ENCODE data around the gene RPGR.
A peak's percentile ranks its signal among the peaks of the same experiment; 100 is the strongest.

RPGR gene

GRCh38 chrX:38327007-38327774 is at the start of gene RPGR:
Gene RPGR, minus strand, starts transcription at chrX:38327509. Its CDS starts 142 bp downstream, at chrX:38327367.
- DNase-seq, result peak; percentile 37

GRCh38 chrX:38376747-38377146 is 49.4 kb upstream of the RPGR start:
- DNase-seq, result no peak

DNA sequence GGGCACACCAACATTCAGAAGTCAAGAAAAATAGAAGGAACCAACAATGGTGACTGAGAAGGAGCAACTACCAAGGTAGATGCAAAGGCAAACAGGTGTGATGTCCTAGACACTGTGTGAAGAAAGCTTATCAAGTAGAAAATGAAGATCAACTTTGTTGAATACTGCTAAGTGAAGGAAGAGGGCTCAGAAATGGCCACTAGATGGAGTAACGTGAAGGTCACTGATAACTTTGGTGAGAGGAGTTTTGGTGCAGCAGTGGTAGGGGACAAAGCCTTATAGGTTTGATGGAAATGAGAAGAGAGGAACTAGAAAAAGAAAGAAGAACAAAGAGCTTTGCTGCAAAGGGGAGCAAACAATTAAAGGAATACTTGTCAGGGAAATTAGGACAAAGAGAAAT is 48.6 kb upstream of the RPGR start:
- DNase-seq, result no peak

- DNase-seq, result no peak
Observed at GRCh38 chrX:38374431-38374830, 47.1 kb upstream of the RPGR start.

DNA sequence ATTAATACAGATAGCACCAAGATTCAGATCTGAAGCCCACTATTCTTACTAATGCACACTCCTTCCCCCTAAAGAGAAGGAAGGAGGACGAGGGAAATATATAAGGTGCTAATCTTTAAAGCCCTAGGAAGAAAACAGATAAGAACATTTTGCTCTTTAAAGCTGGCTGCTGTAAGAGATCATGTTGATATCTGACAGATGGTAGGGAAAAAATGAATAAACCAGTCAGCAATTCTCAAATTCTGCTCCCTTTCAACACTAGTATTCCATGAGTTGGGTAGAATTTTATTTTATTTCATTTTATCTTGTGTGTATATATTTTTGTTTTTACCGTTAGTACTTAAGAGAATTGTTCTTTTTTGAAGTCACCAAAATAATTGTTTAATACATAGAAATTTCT is 44.3 kb upstream of the RPGR start:
- no peak for DNase-seq

- no peak for DNase-seq
Observed at GRCh38 chrX:38368774-38369173, 41.5 kb upstream of the RPGR start.

DNA sequence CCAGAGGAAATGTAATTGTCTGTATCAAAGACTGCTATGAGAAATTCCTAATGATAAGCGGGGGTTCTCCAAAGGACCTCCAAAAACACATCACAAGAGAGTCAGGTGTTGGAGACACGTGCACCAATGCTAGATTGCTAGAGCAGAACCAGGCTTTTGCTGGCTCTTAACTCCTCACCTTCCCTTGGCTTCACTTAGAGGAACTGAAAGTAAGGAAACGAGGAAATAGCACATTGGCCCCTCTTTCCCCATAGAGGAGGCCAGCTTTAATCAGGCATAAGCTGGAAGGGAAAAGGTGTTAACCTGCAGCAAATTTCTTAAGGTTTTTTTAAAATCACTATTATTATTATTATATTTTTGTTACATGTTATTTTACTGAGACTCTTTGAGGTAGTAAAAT is 38.6 kb upstream of the RPGR start:
- no peak for DNase-seq

DNA sequence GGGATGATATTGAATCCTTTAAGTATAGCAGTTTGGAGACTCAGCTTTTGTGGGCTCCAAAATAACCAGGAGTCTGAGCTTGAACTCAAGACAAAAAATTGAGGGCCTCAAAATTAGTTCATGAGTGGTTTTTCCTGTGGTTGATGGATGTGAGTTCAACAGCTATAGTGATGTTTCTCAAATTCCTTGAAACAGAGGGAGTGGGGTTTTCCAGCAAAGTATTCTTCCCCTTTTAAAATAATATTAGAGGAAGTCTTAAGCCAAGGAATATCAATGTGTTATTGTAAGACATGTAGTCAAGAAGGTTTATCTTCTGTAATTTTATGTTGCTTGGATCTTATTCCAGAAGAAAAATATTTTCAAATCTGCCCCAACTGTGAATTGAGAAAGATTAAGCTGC is 35.7 kb upstream of the RPGR start:
- DNase-seq, result no peak

DNA sequence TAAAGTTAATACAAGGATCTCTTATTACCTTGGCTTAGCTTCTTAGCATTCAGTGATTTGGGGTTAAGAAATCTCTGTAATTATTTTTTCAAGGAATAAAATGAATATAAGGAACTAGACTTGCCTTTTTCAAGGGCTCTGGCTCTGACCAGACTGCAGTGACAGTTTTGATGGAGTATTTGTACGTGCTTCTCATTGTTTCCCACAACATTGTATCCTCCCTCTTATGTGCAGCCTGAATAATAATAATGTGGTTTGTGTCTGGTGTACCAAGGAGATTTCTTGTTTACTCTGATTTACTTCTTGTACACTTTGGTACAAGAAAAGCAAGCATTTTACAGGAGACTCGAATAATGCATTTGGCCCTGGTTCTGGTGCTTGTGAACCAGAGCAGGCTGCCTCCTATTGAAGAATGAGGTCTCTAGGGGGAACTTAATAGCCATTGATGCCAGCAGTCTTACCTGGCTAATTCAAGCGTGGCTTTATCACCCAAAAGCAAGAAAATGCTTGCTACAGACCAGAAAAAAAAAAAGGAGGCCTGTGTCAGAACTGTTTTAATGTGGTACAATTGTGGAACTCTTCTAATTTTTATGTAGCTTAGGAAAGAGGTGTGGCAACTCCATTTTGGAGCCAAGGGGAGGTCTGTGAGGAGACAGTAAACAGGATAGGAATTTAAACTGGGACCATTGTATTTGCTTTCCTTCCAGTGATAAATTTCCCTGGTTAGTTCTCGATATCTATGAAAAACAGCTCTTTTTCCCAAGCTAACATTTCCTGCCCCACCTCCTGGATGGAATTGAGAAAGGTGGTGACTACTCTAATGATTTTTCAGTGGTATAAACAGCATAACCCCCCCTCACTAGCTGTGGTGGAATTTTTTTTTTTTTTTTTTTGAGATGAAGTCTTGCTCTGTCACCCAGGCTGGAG is 30.7 kb upstream of the RPGR start:
- DNase-seq, result no peak

DNA sequence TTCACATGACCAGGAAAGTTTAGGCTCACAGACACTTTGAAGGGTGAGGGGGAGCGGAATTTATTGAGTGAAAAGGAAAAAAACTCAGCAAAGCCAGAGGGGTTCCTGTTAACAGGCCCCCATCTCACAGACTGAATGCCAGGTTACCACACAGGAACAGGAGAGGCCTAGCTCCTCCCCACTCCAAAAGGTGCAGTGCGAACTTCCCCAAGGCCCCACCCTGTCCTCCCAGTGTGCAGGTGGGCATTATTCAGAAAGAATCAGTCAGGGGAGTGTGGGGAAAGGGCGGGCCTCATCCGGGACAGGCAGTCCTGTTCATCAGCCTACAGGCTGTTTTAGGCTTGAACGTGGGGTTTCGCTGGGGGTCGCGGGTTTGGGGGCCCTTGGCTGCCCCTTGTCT is 29.1 kb upstream of the RPGR start:
- no peak for DNase-seq

DNA sequence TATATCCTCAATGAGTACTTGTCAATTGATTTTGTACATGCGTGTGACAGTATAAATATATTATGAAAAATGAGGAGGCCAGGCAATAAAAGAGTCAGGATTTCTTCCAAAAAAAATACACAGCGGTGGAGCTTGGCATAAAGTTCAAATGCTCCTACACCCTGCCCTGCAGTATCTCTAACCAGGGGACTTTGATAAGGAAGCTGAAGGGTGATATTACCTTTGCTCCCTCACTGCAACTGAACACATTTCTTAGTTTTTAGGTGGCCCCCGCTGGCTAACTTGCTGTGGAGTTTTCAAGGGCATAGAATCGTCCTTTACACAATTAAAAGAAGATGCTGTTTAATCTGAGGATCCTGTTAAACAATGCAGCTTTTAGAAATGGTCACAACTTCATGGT is 25.1 kb upstream of the RPGR start, which contains the start of gene OTC:
Gene OTC (plus strand): TSS at position 243 of the 400 bp plus-strand sequence. CDS start 93 bp downstream, at position 336.
- no peak for DNase-seq

DNA sequence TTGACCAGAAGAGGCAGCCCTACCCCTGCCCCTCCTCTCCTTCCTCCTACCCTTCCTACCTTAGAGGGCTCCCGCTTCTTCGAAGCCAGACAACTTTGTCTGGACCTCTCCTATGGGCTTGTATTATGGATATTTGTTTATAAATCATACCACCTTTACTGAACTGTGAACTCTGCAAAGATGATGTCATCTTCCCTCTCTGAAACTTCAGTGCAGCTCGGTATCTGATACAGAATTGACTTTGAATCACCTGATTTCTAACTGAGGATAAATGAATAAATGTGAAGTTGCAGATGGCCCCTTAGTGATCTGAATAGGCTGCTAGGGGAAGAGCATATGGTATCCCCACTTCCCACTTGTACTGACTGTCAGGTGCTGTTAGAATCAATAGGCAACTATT is 24.0 kb upstream of the RPGR start:
- DNase-seq, result no peak

- peak; percentile 1 for DNase-seq
Observed at GRCh38 chrX:38347136-38347535, 19.8 kb upstream of the RPGR start.

DNA sequence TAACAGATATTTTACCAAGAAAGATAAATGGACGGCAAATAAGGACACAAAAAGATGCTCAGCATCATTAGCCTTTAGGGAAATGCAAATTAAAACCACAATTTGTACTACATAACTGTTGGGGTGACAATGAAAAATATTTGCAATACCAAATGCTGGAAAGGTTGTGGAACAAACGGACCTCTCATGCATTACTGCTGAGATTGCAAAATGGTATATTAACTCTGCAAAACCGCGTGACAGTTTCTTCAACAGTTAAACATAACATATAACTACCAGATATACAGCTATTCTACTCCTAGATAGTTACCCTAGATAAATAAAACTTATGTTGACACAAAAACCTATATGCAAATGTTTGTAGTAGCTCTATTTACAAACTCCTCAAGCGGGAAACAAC is 18.8 kb upstream of the RPGR start:
- DNase-seq, result no peak

GRCh38 chrX:38342853-38343778 is 15.8 kb upstream of the RPGR start:
- no peak for DNase-seq

DNA sequence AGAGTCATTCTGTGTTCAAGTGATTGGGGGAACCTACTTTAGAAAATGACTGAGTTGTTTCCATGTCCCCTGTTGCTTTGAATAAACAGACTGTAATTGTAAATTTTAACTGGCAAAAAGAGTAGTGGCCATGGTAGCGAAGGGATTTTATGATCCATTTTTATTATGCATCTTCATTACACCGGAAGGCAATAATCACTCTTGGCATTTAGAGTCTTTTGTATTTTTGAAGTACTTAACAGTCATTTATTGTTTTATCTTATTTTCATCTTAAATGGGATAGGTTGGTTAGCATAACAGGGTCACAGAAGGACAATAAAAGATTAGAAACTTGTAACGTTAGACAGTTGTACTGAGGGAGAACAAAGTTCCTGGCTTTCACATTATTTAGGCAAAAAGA is 14.1 kb upstream of the RPGR start:
- no peak for DNase-seq

- DNase-seq, result no peak
Observed at GRCh38 chrX:38336538-38337240, 9.4 kb upstream of the RPGR start.

DNA sequence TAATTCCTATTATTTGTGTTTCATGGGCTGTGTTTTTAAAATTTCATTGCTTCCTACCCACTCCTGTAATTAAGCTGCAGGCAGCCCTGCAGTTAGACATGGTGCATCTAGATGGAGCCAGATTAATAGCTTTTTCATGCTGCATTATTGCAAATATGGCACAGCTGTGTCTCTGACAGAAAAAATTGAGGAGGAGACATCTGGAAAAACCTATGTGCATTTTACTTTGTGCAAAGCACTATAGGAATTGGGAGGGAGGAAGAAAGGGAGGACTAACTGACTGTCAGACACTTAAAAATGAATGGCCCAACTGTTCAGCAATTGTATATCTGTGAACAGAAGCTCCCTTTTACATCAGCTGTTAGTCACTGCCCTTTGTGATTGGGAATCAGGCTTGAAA is 8.1 kb upstream of the RPGR start:
- no peak for DNase-seq

GRCh38 chrX:38332505-38332904 is 5.2 kb upstream of the RPGR start:
- no peak for DNase-seq

DNA sequence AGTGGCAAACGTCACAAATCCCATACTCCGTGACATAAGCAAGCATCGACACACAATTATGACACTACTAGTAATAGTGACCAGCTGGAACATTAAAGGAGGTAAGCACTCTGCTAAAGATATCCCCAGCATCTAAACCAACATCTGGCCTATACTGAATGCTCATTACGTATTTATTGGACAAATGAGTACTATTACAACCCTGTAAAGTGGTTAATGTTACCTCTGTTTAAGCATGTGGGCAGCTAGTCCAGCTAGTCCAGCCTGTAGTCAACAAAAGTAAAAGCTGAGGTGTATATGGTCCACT is 419 bp upstream of the RPGR start:
- no peak for DNase-seq

DNA sequence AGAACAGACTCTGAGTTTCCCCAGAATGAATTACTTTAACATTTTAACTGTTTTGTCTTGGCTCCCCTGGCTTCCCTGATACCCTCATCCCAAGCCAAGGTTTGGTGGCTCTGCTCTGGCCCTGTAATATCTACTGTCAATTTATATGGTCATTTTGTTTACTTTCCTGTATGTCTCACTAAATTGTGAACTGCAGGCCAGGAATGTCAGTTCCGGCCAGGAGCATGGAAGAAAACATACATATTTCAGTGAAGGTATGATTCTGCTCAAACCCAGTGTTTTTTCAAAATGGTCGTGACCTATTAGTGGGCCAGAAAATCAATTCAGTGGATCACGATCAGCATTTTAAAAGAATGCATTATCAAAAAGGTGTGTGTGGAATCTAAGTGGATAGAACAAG is 1.2 kb downstream of the RPGR start:
- DNase-seq, result no peak

DNA sequence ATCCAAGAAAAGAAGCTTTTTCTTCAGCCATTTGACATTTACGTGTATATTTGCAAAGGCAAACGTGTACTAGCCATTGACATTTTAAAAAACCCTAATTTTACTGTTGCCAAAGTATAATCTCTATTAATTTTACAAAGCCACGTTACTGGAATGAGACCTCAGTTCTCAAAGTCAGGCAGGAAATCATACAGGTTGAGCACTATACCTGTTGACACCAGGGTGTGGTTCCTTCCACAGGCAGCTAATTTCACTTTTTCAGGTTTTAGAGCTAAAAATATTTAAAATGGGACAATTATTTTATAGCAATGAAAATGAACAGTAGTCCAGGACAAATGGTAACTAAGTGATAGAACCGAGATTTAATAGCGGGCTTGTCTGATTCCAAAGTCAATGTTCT is 6.5 kb downstream of the RPGR start:
- no peak for DNase-seq

GRCh38 chrX:38318606-38319005 is 8.7 kb downstream of the RPGR start:
- DNase-seq, result no peak
